ENCODE measurements around the gene CIDEC.

- TF ChIP-seq CTCF (conservative IDR thresholded peaks at IDR 0.05; ENCODE audit: low read length) = no peak
- TF ChIP-seq EZH2phosphoT487 (IDR thresholded peaks at IDR 0.05; ENCODE audit: borderline replicate concordance, low read depth, low read length) = no peak
Observed at GRCh38 chr3:9903238-9903624, 23.2 kb upstream of the CIDEC start.

Data from OCI-LY7 (cell line).